NK-92 (cell line): ENCODE data around the gene XPO5.
"Not testable (repeated sequence)": the region's sequence is repeated elsewhere in the genome, so short reads cannot be mapped to it uniquely, and the experiment has no call there.

Source experiments
- DNase-seq: peaks from one replicate; lab custom pipeline; 2025; ENCODE audit not compliant: unreplicated experiment; lab: John Stamatoyannopoulos, UW

The XPO5 gene

DNA sequence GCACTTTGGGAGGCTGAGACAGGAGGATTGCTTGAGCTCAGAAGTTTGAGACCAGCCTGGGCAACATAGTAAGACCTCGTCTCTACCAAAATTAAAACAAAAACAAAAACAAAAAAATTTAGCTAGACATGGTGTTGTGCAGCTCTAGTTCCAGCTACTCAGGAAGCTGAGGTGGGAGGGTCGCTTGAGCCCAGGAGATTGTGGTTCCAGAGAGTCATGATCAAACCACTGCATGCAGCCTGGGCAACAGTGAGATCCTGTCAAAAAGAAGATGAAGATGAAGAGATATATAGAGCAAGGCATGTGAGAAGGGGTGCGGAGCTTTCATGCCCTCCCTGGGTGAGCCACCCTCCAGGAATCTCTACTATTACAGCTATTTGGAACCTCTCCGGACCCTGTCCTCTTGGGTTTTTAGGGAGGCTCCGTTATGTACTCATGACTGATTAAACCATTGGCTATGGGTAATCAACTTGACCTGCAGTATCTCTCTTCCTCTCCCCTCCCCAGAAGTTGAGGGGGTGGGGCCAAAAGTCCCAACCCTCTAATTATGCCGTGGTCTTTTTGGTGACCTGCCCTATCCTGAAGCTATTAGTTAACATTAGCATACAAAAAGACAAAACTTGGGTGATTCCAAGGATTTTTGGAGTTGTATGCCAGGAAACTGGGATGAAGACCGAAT lies 9.2 kb upstream of the XPO5 start:
- no peak for DNase-seq

DNA sequence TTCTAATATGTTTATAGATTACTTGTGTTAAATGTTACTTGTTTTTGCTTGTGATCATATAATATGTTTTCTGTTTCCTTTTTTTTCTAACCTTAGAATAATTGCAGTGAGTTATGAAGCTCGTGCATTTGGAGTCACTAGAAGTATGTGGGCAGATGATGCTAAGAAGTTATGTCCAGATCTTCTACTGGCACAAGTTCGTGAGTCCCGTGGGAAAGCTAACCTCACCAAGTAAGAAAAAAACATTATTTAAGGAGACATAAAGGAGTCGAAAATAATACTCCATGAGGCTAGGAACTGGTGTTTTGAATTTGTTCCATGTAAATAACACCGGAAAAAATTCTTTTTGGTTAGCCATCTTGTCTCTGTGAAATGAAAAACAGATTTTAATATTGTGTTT lies 7.1 kb upstream of the XPO5 start:
- DNase-seq, result no peak

DNA sequence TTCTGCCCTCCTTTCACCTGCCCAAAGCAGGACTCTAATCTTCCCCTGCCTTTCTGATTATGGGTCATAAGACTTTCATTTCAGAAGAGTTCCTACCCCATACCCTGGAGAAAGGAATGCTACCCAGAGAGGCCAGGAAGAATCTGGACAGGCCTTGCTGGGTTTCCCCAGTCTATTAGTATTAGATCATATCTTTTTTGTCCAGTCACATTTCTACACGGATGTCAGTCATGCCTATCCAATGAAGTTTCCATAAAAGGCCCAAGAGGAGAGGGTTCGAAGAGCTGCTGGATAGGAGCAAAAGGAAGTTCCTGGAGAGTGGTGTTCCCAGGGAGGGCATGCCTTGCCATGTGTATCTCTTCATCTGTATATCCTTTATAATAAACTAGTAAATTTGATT lies 3.3 kb upstream of the XPO5 start:
- DNase-seq, result no peak

DNA sequence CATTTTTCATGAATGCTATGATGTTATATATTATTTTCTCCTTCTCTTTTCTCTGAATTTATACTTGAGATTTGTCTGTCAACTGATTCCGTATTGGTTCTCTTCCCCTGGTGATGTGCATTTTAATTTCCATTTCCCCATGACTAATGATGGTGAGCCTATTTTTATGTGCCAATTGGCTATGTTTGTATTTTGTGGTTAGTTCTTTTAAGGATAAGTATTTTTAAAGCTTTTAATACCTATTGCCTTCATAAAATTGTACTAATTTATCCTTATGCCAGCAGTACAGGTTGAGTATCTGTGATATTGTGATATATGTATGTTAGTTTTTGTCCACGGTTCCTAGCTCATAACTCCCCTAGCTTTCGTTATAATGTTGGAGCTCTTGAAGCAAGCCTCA lies 2.9 kb upstream of the XPO5 start:
- no peak for DNase-seq

DNA sequence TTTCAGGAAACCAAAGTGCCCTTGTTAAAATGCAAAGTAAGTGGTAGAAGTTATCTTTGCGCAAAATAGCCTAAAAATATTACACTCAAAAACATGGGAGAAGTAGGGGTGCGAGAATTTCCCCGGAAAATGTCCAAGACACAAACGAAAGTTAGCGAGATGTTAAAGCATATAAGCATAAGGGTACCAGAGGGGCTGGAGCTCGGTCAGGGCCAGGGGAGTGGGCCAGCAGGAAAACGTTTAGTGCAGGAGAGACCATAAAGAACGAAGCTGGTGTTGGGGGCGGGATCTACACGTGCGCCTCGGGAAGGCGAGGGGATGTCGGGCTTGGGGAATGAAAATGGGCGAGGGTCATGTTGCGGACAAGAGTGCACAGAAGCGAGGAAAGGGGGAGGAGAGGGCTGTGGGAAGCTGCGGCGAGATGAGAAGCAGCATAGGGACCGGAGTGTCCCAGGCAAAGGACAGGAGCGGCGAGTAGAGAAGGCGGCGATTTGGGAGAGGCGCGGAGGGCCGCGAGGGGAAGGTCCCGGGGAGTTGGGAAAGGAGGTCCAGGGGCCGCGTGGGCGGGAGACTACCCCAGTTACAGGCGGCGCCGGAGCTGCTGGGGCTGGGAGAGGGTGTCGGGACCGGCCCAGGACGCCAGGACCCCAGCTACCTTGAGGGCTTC lies 600 bp downstream of the XPO5 start:
- no peak for DNase-seq

DNA sequence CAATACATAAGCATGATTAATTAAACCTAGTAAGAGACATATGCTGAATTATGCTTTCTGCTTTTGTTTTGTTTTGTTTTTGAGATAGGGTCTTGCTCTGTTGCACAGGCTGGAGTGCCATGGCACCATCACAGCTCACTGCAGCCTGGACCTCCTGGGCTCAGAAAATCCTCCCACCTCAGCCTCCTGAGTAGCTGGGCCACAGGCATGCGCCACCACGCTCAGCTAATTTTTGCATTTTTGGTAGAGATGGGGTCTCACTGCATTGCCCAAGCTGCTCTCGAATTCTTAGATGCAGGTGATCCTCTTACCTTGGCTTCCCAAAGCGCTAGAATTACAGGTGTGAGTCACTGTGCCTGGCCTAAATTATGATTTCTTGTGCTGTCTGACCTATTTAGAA lies 3.8 kb downstream of the XPO5 start:
- no peak for DNase-seq

DNA sequence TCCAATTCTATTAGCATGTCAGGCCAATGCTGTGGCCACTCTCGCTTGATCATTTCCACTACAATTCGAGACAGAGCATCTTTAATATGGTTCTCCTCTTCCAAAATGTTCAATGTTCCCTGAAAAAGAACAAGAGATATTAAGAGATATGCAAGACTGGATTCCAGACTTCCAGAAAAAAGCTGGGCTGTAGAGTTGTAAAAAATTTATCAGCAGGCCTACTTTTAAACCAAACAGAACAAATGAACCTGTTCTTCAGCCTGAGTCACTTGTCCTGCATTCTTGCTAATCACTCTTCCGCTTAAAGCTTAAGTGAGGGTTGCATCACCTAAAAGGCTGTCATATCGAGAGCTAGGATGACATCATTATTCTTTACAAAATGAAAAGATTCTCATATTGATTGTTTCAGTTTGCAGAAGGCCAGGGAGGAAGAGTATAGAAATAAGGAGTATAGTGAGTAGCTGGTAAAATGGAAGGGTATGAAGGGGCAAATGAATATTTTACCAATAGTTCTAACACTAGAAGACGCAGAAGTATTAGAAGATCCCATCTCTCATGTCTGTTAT lies 4.9 kb downstream of the XPO5 start:
- no peak for DNase-seq

DNA sequence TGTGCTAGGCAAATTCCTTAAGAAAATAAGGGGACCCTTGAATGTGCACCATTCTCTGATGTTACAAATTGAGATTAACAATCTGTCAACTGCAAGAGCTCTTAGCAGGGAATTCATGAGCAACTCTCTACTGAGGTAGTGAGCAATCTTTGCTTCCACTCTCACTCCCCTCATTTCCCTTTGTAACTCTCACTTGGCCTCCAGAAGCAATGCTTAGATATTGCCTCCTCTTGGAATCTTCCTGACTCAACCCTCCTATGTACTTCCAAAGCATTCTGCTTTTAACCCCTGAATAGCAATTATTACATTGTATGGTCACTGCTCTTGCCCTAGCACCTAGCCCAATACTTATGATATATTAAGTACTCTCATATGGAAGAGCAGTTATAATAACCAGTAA lies 16.5 kb downstream of the XPO5 start:
- no peak for DNase-seq

DNA sequence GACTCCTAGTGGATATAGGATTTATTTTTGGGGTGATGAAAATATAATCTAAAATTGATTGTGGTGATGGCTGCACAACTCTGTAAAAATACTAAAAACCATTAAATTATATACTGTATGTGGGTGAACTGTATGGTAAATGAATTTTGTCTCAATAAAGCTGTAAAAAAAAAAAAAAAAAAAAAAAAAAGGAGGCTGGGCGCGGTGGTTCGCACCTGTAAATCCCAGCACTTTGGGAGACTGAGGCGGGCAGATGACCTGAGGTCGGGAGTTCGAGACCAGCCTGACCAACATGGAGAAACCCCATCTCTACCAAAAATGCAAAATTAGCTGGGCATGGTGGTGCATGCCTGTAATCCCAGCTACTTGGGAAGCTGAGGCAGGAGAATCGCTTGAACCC lies 18.2 kb downstream of the XPO5 start:
- not testable (repeated sequence) for DNase-seq

DNA sequence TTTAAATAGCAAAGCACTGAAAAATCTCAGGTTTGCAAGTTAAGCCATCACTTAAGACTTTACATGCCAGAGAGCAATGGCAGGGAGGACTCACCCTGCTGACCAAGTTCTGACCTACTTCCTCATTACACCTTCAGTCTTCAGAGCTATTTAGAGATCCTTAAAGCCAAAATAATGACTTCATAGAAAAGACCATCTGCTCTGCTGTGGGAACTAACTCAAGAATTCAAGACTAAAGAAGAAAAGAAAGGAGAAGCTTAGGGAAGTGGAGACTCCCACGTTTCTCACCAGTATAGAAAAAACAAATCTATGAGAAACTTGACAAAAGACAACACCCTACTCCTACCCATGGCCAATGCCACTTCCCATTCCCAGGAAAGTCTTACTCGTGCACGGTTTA lies 28.6 kb downstream of the XPO5 start:
- DNase-seq, result no peak

DNA sequence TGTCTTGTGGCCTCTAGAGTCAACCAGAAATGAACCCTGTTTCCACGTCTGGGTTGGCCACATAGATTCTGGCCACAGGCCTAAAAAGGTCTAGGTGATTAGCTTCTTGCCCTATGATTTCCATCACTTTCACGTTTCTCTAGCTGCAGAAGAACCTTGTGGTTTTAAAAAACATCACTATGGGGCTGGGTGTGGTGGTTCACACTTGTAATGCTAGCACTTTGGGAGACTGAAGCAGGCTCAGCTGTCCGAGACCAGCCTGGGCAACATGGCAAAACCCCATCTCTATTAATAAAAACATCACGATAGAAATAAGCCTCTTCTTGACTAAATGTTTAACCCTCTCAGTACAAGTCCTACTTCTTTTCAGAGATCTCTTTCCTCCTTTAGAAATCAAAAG lies 31.4 kb downstream of the XPO5 start:
- DNase-seq, result no peak

DNA sequence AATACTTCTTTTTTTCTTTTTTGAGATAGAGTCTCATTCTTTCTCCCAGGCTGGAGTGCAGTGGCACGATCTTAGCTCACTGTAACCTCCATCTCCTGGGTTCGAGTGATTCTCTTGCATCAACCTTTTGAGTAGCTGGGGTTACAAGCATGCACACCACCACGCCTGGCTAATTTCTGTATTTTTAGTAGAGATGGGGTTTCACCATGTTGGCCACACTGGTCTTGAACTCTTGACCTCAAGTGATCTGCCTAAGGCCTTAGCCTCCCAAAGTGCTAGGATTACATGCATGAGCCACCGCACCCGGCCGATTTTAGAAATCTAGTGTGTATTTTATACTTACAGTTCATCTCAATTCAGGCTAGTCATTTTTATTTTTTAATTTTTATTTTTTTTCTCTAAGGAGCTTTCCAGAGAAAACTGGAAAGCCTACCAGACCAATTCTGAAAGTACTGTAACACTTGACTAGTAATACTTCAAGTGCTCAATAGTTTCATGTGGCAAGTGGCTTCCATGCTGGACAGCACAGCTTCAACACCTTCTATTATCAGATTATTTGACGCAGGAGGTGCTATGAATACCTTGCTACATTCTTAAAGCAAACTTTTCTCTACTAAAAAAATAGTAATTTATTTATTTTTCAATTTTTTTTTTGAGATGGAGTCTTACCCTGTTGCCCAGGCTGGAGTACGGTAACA lies 33.9 kb downstream of the XPO5 start:
- no peak for DNase-seq

DNA sequence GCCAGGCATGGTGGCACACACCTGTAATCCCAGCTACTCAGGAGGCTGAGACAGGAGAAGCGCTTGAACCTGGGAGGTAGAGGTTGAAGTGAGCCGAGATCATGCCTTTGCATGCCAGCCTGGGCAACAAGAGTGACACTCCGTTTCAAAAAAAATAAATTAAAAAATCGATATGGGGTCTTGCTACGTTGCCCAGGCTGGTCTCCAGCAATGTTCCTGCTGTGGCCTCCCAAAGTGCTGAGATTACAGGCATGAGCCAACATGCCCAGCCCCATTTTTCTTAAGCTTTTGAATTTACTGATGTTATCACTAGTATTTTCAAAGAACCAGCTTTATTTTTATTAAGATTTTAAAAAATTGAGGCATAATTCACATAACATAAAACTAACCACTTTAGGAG lies 35.3 kb downstream of the XPO5 start:
- DNase-seq, result no peak

DNA sequence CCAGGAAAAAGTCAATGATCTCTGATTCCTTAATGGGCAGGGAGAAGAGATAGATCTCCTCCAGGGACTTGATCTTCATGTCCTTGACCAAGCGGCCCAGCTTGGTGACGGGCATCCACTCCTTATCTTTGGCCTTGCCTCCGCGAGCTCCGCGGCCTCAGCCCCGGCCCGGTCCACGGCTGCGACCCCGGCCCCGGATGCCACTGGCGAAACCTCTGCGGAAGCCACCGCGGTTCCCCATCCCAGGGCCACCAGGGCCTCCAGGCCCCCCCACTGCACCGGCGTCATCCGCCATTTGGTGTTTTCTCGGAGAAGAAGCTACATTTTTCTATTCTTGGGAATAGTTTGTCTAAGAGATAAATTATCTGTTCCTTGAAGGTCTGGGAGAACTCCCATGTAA lies 36.4 kb downstream of the XPO5 start:
- not testable (repeated sequence) for DNase-seq

DNA sequence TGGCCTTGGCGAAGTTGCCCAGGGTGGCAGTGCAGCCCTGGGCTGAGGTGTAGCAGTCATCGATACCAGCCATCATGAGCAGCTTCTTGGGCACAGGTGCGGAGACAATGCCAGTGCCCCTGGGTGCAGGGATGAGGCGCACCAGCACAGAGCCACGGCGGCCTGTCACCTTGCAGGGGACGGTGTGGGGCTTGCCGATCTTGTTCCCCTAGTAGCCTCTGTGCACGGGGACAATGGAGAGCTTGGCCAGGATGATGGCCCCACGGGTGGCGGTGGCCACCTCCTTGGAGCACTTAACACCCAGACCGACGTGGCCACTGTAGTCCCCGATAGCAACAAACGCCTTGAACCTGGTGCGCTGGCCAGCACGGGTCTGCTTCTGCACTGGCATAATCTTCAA lies 36.9 kb downstream of the XPO5 start:
- not testable (repeated sequence) for DNase-seq

DNA sequence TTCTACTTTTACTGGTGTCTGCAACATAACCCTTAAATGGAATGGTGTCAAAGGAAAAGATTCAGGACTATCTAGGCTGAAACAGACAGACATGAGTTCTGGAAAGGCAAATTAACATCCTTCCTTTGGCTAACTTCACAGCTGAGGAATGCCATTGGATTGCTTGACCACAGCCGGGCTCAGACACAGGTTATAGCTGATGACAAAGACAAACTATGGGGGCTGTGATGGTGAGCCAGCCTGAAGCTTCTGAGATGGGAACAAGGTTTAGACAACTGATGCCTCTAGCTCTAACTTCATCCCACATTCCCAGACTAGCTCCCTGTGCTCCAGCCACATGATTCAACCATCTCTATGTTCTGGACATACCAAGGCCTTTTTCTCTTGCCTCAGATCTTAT lies 43.6 kb downstream of the XPO5 start:
- DNase-seq, result no peak

DNA sequence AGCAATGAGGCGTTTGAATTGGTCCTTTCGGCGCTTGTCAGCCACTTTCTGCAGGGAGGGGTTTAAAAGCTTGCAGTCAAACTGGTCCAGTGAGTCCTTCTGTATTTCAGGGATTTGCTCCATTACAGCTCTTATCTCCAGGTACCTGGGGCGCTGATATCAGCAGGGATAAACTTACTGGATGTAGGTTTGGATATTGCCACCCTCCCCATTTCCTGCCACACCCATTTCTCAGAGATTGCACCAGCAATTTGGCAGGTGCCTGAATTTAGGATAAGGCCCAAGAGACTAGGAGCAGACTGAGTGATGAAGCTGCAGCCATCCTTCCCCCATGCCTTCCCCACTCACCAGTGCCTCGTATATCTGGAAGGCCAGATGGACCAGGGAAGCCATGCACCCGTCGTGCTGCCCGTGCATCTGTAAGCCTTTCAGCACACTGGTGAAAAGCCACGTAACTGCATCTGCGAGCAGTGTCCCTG lies 51.3 kb downstream of the XPO5 start:
- no peak for DNase-seq

DNA sequence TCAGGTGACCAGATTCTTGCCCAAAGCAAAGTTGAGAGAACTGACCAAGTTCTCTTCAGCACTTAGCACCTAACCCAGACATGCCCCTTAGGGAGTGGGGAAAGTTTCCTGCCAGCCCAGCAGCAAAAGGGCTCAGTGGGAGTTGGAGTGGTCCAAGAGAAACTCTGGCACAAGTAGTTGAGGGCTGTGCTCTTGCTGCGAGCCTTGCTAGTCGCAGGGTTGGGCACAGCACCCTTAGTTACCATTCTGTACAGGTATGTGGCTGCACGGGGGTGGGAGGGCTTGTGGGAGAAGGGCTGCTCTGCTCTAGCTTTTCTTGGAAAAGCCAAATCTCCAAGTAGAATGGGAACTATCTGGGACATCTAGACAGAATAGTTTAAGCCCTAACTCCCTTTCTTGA lies 52.6 kb downstream of the XPO5 start:
- DNase-seq, result no peak

DNA sequence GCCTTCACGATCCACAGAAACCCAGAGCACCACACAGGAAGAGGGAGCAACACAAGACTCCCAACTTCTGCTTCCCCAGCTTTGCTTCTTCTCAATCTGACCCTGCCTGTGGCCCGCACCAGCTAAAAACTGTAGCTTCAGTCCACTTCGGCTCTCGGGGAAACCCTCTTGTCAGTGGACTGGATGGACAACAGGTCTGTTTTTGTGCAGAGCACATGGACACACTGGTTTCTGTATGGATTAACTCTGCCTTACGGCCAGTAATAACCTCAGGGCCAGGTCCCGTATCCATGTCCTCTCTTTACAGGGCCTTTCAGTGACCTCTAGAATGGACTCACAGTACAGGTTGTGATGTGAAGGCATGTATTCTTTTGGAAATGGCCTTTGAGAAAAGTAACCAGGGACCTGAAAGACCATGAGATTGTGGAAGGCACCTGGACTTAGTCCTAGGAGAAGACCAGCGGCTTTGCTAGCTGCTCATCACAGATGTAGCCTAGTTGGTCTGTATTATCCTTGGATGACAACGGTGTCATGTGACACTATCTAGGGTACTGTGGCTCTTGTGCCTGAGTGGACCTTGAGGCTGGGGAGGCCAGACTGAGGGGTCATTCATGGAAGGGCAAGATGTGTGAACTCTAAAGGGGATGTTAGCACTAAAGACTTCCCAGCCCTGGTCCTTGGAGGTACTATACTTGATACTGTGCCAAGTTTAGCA lies 53.1 kb downstream of the XPO5 start:
- DNase-seq, result no peak

DNA sequence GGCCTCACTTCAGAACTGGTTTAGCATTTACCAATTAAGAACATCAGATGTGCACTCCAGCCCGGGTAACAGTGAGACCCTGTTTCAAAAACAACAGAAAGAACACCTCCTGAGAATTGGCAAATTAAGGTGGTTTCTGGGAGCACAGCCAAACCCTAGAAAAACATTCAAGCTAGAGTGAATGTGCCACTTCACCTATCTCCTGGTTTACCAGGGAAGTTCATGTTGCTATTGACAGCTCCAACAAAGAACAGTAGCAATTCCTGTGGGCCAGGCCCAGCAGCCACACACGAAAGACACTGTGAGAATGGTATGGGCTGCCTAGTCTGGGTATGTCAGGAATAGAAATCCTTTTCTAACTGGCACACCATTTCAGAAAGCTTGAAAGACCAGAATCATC lies 54.0 kb downstream of the XPO5 start:
- DNase-seq, result no peak

DNA sequence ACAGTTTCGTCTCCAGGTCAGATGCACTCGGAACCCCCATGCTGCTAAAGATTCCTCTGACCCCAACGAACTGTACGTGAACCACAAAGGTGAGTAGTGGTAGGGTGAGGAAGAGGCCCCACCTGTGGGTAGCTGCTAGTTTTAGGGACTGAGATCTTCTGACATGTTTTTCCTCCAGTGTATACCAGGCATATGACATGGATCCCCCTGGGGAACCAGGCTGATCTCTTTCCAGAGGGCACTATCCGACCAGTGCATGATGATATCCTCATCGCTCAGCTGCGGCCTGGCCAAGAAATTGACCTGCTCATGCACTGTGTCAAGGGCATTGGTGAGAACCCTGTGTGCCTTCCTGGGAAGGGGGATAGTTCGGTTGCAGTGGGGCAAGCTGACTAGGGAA lies 55.7 kb downstream of the XPO5 start:
- DNase-seq, result no peak
